Trophoblast cell (in vitro differentiated cells and primary cell): ENCODE measurements around the gene G2E3.
A peak's percentile ranks its signal among the peaks of the same experiment; 100 is the strongest.

ENCODE experiments used
- DNase-seq, 2 donors: peaks; one replicate each; pipeline ENCODE4 v3.0.0-alpha.2; 2016
- H2AFZ ChIP-seq: 2 replicates; pipeline ENCODE4 v1.6.1; 2013; ENCODE audit warnings: low read length, moderate library complexity, mild to moderate bottlenecking; ENCODE audit not compliant: insufficient read depth, poor library complexity
- H2AK5ac ChIP-seq: 2 replicates; pipeline ENCODE4 v1.6.1; 2013; ENCODE audit warnings: mild to moderate bottlenecking, low read length
- H2BK120ac ChIP-seq: 2 replicates; pipeline ENCODE4 v1.6.1; 2013; ENCODE audit warnings: low read length, mild to moderate bottlenecking, moderate library complexity; ENCODE audit not compliant: insufficient read depth, poor library complexity
- H2BK12ac ChIP-seq: 2 replicates; pipeline ENCODE4 v1.6.1; 2013; ENCODE audit warnings: mild to moderate bottlenecking, low read length, moderate library complexity
- H2BK5ac ChIP-seq: 2 replicates; pipeline ENCODE4 v1.6.1; 2013; ENCODE audit warnings: low read length, low read depth, moderate library complexity, mild to moderate bottlenecking; ENCODE audit not compliant: poor library complexity
- H3K14ac ChIP-seq: 2 replicates; pipeline ENCODE4 v1.6.1; 2013; ENCODE audit warnings: mild to moderate bottlenecking, low read length
- H3K18ac ChIP-seq: 2 replicates; pipeline ENCODE4 v1.6.1; 2013; ENCODE audit warnings: mild to moderate bottlenecking, low read length
- H3K23ac ChIP-seq: 2 replicates; pipeline ENCODE4 v1.6.1; 2013; ENCODE audit warnings: low read length
- H3K27ac ChIP-seq: 2 replicates; pipeline ENCODE4 v1.5.1; 2013; ENCODE audit warnings: low read depth, mild to moderate bottlenecking, inconsistent platforms, low read length, moderate library complexity
- H3K27me3 ChIP-seq: 2 replicates; pipeline ENCODE4 v1.6.1; 2013; ENCODE audit warnings: inconsistent platforms, mild to moderate bottlenecking, low read length, moderate library complexity; ENCODE audit not compliant: insufficient read depth
- H3K36me3 ChIP-seq, 2 experiments: 1 replicate in 1 of 2; 2 replicates in 1 of 2; pipeline ENCODE4 v1.6.1; 2013; ENCODE audit warnings: low read length in 2 of 2, mild to moderate bottlenecking in 2 of 2, moderate library complexity in 1 of 2; ENCODE audit not compliant: insufficient read depth in 2 of 2, control insufficient read depth in 1 of 2
- H3K4ac ChIP-seq: 2 replicates; pipeline ENCODE4 v1.6.1; 2013; ENCODE audit warnings: low read depth, mild to moderate bottlenecking, low read length, moderate library complexity
- H3K4me1 ChIP-seq, 2 experiments: 1 replicate in 1 of 2; 2 replicates in 1 of 2; pipeline ENCODE4 v1.6.1; 2013; ENCODE audit warnings: low read length in 2 of 2, mild to moderate bottlenecking in 2 of 2, moderate library complexity in 1 of 2; ENCODE audit not compliant: insufficient read depth in 2 of 2, control insufficient read depth in 1 of 2
- H3K4me2 ChIP-seq: 2 replicates; pipeline ENCODE4 v1.6.1; 2013; ENCODE audit warnings: inconsistent platforms, mild to moderate bottlenecking, low read length, moderate library complexity
- H3K4me3 ChIP-seq: 2 replicates; pipeline ENCODE4 v1.5.1; 2013; ENCODE audit warnings: mild to moderate bottlenecking, low read depth, low read length, inconsistent platforms
- H3K79me1 ChIP-seq: one replicate; pipeline ENCODE4 v1.6.1; 2013; ENCODE audit warnings: low read length
- H3K79me2 ChIP-seq: 2 replicates; pipeline ENCODE4 v1.6.1; 2013; ENCODE audit warnings: low read length, mild to moderate bottlenecking; ENCODE audit not compliant: control insufficient read depth, insufficient read depth, poor library complexity
- H3K9ac ChIP-seq: 2 replicates; pipeline ENCODE4 v1.6.1; 2013; ENCODE audit warnings: mild to moderate bottlenecking, low read length
- H3K9me3 ChIP-seq: 2 replicates; pipeline ENCODE4 v1.6.1; 2013; ENCODE audit warnings: low read depth, mild to moderate bottlenecking, control low read depth, inconsistent platforms, low read length; ENCODE audit not compliant: insufficient read depth
- H4K12ac ChIP-seq: 2 replicates; pipeline ENCODE4 v1.6.1; 2013; ENCODE audit warnings: low read depth, mild to moderate bottlenecking, low read length, moderate library complexity
- H4K8ac ChIP-seq: 2 replicates; pipeline ENCODE4 v1.6.1; 2013; ENCODE audit warnings: low read depth, mild to moderate bottlenecking, low read length, moderate library complexity
- H4K91ac ChIP-seq: one replicate; pipeline ENCODE4 v1.6.1; 2013; ENCODE audit warnings: low read depth, mild to moderate bottlenecking, low read length, moderate library complexity
- WGBS: extraction: QIAGEN DNeasy Blood & Tissue Kit; methylation state at CpG from one replicate; pipeline ENCODE4 v1.1.7; 2013; ENCODE audit warnings: missing lambda C conversion rate; ENCODE audit not compliant: insufficient read length, insufficient coverage; ENCODE audit errors: extremely low coverage; 5-methylcytosine and 5-hydroxymethylcytosine counted together

Gene G2E3

GRCh38 chr14:30551460-30551859 lies 7.5 kb upstream of the G2E3 start:
- H3K4me2 ChIP-seq, result no peak overlapping the region
- no peak overlapping the region for H3K4me3 ChIP-seq
- H3K79me1 ChIP-seq, result no peaks in the 10 kb centered on the region
- H3K23ac ChIP-seq, result no peak overlapping the region
- no peak overlapping the region for H3K18ac ChIP-seq
- H2AFZ ChIP-seq, result no peak overlapping the region
- no peak overlapping the region for H3K27ac ChIP-seq
- H2BK12ac ChIP-seq, result no peak overlapping the region
- peaks cover 4% of the 10 kb centered on the region for H3K9me3 ChIP-seq
- H3K4me1 ChIP-seq, result no peaks in the 10 kb centered on the region
- no peak overlapping the region for H3K14ac ChIP-seq
- H2AK5ac ChIP-seq, result no peak overlapping the region
- no peak overlapping the region for H2BK5ac ChIP-seq
- WGBS, result no CpG with 5 or more reads among the region's 1 CpG
- no peak overlapping the region for H2BK120ac ChIP-seq
- no peak for DNase-seq
- no peak overlapping the region for H4K8ac ChIP-seq
- H3K36me3 ChIP-seq, result no peaks in the 10 kb centered on the region
- no peak overlapping the region for H4K12ac ChIP-seq
- H3K9ac ChIP-seq, result no peak overlapping the region
- no peak overlapping the region for H3K4ac ChIP-seq
- H3K27me3 ChIP-seq, result no peaks in the 10 kb centered on the region
- no peaks in the 10 kb centered on the region for H3K79me2 ChIP-seq
- H4K91ac ChIP-seq, result no peak overlapping the region

GRCh38 chr14:30553311-30553989 lies 5.5 kb upstream of the G2E3 start:
- H3K4me1 ChIP-seq, result no peaks in the 10 kb centered on the region
- no peak overlapping the region for H2AFZ ChIP-seq
- no peaks in the 10 kb centered on the region for H3K9me3 ChIP-seq
- peaks cover under 1% of the 10 kb centered on the region for H3K79me1 ChIP-seq
- H3K18ac ChIP-seq, result no peak overlapping the region
- no peak overlapping the region for H2BK120ac ChIP-seq
- WGBS, result no CpG with 5 or more reads among the region's 3 CpGs
- H3K4me2 ChIP-seq, result no peak overlapping the region
- H3K27ac ChIP-seq, result no peak overlapping the region
- no peak overlapping the region for H4K91ac ChIP-seq
- no peak overlapping the region for H3K4ac ChIP-seq
- no peak overlapping the region for H3K14ac ChIP-seq
- H4K12ac ChIP-seq, result no peak overlapping the region
- H3K23ac ChIP-seq, result no peak overlapping the region
- H3K9ac ChIP-seq, result no peak overlapping the region
- no peak overlapping the region for H2AK5ac ChIP-seq
- H3K36me3 ChIP-seq, result no peaks in the 10 kb centered on the region
- peak in 1 of 2 donors; percentile 34 for DNase-seq
- no peak overlapping the region for H2BK12ac ChIP-seq
- no peak overlapping the region for H3K4me3 ChIP-seq
- no peaks in the 10 kb centered on the region for H3K27me3 ChIP-seq
- no peaks in the 10 kb centered on the region for H3K79me2 ChIP-seq
- H4K8ac ChIP-seq, result no peak overlapping the region
- no peak overlapping the region for H2BK5ac ChIP-seq

- Histone ChIP-seq H4K8ac (peak overlapping the region; percentile 60), H3K79me2 (peaks cover 10% of the 10 kb centered on the region), H3K9me3 (no peaks in the 10 kb centered on the region), H3K23ac (no peak overlapping the region), H3K9ac (no peak overlapping the region), H3K4me1 (no peaks in the 10 kb centered on the region), H3K27me3 (no peaks in the 10 kb centered on the region), H2BK12ac (no peak overlapping the region), H3K36me3 (no peaks in the 10 kb centered on the region), H3K4me2 (peak overlapping the region; percentile 76), H2BK5ac (peak overlapping the region; percentile 31), H3K14ac (no peak overlapping the region), H3K79me1 (peaks cover 8% of the 10 kb centered on the region), H3K4me3 (no peak overlapping the region), H3K4ac (no peak overlapping the region), H3K18ac (no peak overlapping the region), H2AFZ (peak overlapping the region; percentile 64), H4K12ac (peak overlapping the region; percentile 58), H2AK5ac (no peak overlapping the region), H2BK120ac (no peak overlapping the region), H4K91ac (peak overlapping the region; percentile 60), H3K27ac (peak overlapping the region; percentile 27)
- WGBS, result no CpG with 5 or more reads among the region's 6 CpGs
- DNase-seq, result no peak
Measured at GRCh38 chr14:30558362-30558674, 640 bp upstream of the G2E3 start.

- H3K4me1 ChIP-seq, result no peaks in the 10 kb centered on the region
- whole genome bisulfite sequencing, result no CpG with 5 or more reads among the region's 16 CpGs
- H2BK12ac ChIP-seq, result no peak overlapping the region
Measured at GRCh38 chr14:30559638-30560091, 707 bp downstream of the G2E3 start.

More at GRCh38 chr14:30559638-30560091, 707 bp downstream of the G2E3 start:
- Histone ChIP-seq H3K27me3 (no peaks in the 10 kb centered on the region), H3K9me3 (no peaks in the 10 kb centered on the region), H3K79me2 (peaks cover 17% of the 10 kb centered on the region), H2AK5ac (no peak overlapping the region), H2BK120ac (no peak overlapping the region), H3K4me3 (peak overlapping the region; percentile 93), H3K9ac (no peak overlapping the region), H3K36me3 (peaks cover 1 to 3% of the 10 kb centered on the region in 2 experiments), H3K14ac (no peak overlapping the region), H3K4me2 (peak overlapping the region; percentile 76), H4K12ac (no peak overlapping the region), H2BK5ac (no peak overlapping the region), H4K8ac (no peak overlapping the region), H3K23ac (no peak overlapping the region), H4K91ac (no peak overlapping the region), H3K79me1 (peaks cover 8% of the 10 kb centered on the region), H3K18ac (no peak overlapping the region), H2AFZ (no peak overlapping the region), H3K27ac (no peak overlapping the region), H3K4ac (peak overlapping the region; percentile 18)
- peak in 1 of 2 donors; percentile 45 for DNase-seq
